Measurements from ENCODE around the gene ATP2C2.

- no peak for TF ChIP-seq EZH2phosphoT487 (IDR thresholded peaks at IDR 0.05)
- TF ChIP-seq, protein P1, sequence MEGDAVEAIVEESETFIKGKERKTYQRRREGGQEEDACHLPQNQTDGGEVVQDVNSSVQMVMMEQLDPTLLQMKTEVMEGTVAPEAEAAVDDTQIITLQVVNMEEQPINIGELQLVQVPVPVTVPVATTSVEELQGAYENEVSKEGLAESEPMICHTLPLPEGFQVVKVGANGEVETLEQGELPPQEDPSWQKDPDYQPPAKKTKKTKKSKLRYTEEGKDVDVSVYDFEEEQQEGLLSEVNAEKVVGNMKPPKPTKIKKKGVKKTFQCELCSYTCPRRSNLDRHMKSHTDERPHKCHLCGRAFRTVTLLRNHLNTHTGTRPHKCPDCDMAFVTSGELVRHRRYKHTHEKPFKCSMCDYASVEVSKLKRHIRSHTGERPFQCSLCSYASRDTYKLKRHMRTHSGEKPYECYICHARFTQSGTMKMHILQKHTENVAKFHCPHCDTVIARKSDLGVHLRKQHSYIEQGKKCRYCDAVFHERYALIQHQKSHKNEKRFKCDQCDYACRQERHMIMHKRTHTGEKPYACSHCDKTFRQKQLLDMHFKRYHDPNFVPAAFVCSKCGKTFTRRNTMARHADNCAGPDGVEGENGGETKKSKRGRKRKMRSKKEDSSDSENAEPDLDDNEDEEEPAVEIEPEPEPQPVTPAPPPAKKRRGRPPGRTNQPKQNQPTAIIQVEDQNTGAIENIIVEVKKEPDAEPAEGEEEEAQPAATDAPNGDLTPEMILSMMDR (IDR thresholded peaks at IDR 0.05): no peak
- TF ChIP-seq EZH2 (IDR thresholded peaks at IDR 0.05): no peak
Measured at GRCh38 chr16:84369938-84370627, 1.7 kb downstream of the ATP2C2 start.

Data from neural progenitor cell (in vitro differentiated cells).